ENCODE measurements around the gene HNRNPM.

The HNRNPM gene

GRCh38 chr19:8451885-8452284 is 7.1 kb downstream of the HNRNPM start:
- Histone ChIP-seq H2AFZ (ENCODE audit: low read depth) (no peak overlapping the region), H3K27ac (no peak overlapping the region), H3K79me2 (ENCODE audit: insufficient read depth, low read depth) (peaks cover 98% of the 10 kb centered on the region), H3K36me3 (ENCODE audit: insufficient read depth) (peaks cover 7% of the 10 kb centered on the region; the same call in 1 of the 2 replicates), H3K9ac (no peak overlapping the region), H3K4me3 (IDR thresholded peaks at IDR 0.05; ENCODE audit: insufficient read depth, low read depth, low read length) (no peak overlapping the region), H3K4me1 (ENCODE audit: low read depth, poor library complexity, severe bottlenecking) (peaks cover 60% of the 10 kb centered on the region), H4K20me1 (ENCODE audit: insufficient read depth) (peaks cover 94% of the 10 kb centered on the region), H3K4me2 (no peak overlapping the region), H3K27me3 (ENCODE audit: insufficient read depth, low read depth) (no peaks in the 10 kb centered on the region)
- TF ChIP-seq CTCF (conservative IDR thresholded peaks at IDR 0.05; ENCODE audit: low read depth, low read length), result no peak

GRCh38 chr19:8452446-8453123 is 7.8 kb downstream of the HNRNPM start:
- Histone ChIP-seq H3K4me1 (ENCODE audit: low read depth, poor library complexity, severe bottlenecking) (peaks cover 53% of the 10 kb centered on the region), H3K79me2 (ENCODE audit: insufficient read depth, low read depth) (peaks cover 98% of the 10 kb centered on the region), H3K27ac (no peak overlapping the region), H3K36me3 (ENCODE audit: insufficient read depth) (peaks cover 7% of the 10 kb centered on the region; the same call in 1 of the 2 replicates), H3K9ac (no peak overlapping the region), H3K4me2 (no peak overlapping the region), H3K4me3 (IDR thresholded peaks at IDR 0.05; ENCODE audit: insufficient read depth, low read depth, low read length) (no peak overlapping the region), H2AFZ (ENCODE audit: low read depth) (no peak overlapping the region), H4K20me1 (ENCODE audit: insufficient read depth) (peaks cover 94% of the 10 kb centered on the region), H3K27me3 (ENCODE audit: insufficient read depth, low read depth) (no peaks in the 10 kb centered on the region)
- TF ChIP-seq CTCF (conservative IDR thresholded peaks at IDR 0.05; ENCODE audit: low read depth, low read length), result no peak

GRCh38 chr19:8453616-8454015 is 8.8 kb downstream of the HNRNPM start:
- Histone ChIP-seq H2AFZ (ENCODE audit: low read depth) (no peak overlapping the region), H3K79me2 (ENCODE audit: insufficient read depth, low read depth) (peaks cover 98% of the 10 kb centered on the region), H3K27me3 (ENCODE audit: insufficient read depth, low read depth) (no peaks in the 10 kb centered on the region), H3K9ac (no peak overlapping the region), H3K4me1 (ENCODE audit: low read depth, poor library complexity, severe bottlenecking) (peaks cover 44% of the 10 kb centered on the region), H3K36me3 (ENCODE audit: insufficient read depth) (peaks cover 7% of the 10 kb centered on the region; the same call in 1 of the 2 replicates), H4K20me1 (ENCODE audit: insufficient read depth) (peaks cover 93% of the 10 kb centered on the region), H3K4me3 (IDR thresholded peaks at IDR 0.05; ENCODE audit: insufficient read depth, low read depth, low read length) (no peak overlapping the region), H3K4me2 (no peak overlapping the region), H3K27ac (no peak overlapping the region)
- no peak for TF ChIP-seq CTCF (conservative IDR thresholded peaks at IDR 0.05; ENCODE audit: low read depth, low read length)

- H3K27ac ChIP-seq, result no peak overlapping the region
- peaks cover 87% of the 10 kb centered on the region for H4K20me1 ChIP-seq (ENCODE audit: insufficient read depth)
- H3K79me2 ChIP-seq (ENCODE audit: insufficient read depth, low read depth), result peaks cover 98% of the 10 kb centered on the region
- H3K4me1 ChIP-seq (ENCODE audit: low read depth, poor library complexity, severe bottlenecking), result peaks cover 38% of the 10 kb centered on the region
- no peak overlapping the region for H3K4me3 ChIP-seq (IDR thresholded peaks at IDR 0.05; ENCODE audit: insufficient read depth, low read depth, low read length)
- no peaks in the 10 kb centered on the region for H3K27me3 ChIP-seq (ENCODE audit: insufficient read depth, low read depth)
- H3K4me2 ChIP-seq, result no peak overlapping the region
- H2AFZ ChIP-seq (ENCODE audit: low read depth), result no peak overlapping the region
- H3K9ac ChIP-seq, result no peak overlapping the region
- H3K36me3 ChIP-seq (ENCODE audit: insufficient read depth), result peaks cover 7% of the 10 kb centered on the region; the same call in 1 of the 2 replicates
- TF ChIP-seq CTCF (conservative IDR thresholded peaks at IDR 0.05; ENCODE audit: low read depth, low read length), result no peak
Measured at GRCh38 chr19:8454218-8454617, 9.4 kb downstream of the HNRNPM start.
